GM12801 (cell line): Measurements from ENCODE around the gene GHR.

ENCODE experiments used
- TF ChIP-seq, protein P1 (sequence below): IDR thresholded peaks from one replicate; pipeline ENCODE4 v1.5.1; 2011; ENCODE audit warnings: control low read depth; ENCODE audit not compliant: insufficient read length; ENCODE audit errors: extremely low read depth

GHR gene

DNA sequence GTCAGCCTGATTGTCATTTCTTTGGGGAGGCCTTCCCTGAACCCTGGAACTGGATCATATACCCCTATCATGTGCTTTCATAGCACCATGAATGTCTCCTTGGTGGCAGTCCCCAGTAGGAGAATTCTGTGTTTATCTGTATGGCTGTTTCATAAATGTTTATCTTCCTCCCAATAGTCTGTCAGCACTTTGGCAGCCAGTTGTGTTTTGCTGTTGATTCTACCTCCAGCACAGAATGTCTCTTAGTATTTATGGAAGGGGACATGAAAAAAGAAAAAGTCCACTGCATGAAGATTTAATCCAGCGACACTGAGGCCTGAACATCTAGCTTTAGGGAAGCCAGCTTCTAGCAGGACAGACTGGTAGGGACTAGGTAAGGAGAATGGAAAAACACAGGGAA lies 38.3 kb downstream of the GHR start:
- TF ChIP-seq, protein P1, sequence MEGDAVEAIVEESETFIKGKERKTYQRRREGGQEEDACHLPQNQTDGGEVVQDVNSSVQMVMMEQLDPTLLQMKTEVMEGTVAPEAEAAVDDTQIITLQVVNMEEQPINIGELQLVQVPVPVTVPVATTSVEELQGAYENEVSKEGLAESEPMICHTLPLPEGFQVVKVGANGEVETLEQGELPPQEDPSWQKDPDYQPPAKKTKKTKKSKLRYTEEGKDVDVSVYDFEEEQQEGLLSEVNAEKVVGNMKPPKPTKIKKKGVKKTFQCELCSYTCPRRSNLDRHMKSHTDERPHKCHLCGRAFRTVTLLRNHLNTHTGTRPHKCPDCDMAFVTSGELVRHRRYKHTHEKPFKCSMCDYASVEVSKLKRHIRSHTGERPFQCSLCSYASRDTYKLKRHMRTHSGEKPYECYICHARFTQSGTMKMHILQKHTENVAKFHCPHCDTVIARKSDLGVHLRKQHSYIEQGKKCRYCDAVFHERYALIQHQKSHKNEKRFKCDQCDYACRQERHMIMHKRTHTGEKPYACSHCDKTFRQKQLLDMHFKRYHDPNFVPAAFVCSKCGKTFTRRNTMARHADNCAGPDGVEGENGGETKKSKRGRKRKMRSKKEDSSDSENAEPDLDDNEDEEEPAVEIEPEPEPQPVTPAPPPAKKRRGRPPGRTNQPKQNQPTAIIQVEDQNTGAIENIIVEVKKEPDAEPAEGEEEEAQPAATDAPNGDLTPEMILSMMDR: no peak

DNA sequence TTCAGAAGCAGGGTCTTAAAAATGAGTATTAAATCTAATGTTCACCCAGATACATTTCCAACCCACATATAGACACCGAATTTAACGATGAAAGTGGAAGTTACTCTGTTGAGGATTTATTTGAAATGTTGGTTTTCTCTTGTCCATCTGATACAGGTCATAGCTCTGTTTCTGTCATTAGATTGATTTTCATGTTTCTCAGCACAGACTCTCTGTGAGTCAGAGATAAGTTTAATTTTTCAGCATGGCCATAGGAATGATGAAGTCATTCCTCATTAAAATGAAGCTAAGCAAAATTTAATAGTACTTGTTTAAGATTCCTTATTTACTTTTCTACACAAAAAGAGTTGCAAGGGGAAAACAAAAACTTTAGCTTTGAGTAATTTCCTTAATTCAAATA lies 38.8 kb downstream of the GHR start:
- TF ChIP-seq, protein P1: no peak

DNA sequence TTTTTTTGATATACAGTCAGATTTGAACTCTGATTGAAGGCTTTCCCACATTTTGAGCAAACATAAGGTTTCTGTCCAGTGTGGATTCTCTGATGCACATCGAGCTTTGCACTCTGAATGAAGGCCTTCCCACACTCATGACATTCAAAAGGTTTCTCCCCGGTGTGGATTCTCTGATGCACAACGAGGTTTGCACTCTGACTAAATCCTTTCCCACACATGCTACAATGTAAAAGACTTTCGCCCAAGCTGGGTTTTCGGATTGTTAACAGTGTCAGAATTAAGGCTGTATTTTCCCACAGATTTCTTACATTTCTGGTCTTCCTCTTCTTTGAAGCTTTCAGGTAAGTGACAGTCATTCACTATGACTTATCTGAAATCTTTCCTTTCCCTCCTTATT lies 44.3 kb downstream of the GHR start:
- TF ChIP-seq, protein P1: no peak

DNA sequence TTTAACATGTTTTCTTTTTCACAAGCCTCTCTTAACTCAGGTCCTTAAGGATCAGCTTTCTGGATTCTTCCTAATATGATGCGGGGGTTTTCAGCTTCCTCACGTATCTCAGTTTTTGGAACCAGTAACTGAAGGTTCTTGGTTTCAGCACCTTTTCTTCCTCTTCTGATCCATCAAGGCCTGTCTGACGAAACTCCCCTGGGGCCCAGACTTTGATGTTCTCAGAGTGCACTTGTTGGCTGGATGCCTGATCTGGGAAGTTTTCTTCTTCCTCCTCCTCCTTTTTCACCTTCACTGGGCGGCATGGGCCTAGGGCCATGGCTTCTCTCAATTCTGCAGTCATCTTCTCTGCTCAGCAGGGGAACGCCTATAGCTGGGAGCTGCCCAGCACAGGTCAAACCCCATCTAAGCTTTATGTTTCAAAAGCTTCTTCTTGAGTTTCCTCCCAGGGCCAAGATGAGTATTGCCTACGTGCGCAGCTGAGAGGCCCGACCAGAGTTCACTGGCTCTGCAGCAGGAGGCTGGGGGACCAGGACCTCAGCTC lies 44.8 kb downstream of the GHR start:
- TF ChIP-seq, protein P1: no peak

DNA sequence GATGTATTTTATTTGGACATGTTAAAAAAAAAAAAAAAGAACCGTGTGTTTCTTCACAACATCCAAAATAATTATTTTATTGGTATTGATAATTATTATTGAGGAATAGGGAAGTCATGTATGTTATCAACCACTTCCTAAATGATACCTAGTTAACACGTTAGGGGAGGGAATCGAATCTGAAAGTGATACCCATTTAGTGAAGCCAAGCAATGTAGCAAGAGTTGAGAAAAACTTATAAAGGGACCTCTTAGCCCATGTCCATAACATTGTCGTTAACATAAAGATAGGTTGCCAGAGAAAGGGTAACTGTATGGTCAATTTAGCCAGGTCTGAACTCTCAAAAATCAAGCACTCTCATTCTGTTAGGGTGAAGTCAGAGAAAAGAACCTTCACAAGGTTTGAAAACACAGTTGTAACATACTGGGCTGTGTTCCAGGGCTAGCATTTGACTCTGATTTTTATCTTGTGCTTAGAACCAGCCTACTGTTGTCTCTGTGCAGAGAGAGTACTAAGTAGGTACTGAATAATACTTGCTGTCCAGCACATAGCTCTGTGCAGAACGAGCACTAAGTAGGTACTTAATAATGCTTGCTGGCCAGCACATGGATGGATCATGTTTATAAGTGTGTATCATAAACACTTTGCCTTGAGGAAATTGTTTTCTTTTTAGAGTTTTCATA lies 60.4 kb downstream of the GHR start:
- TF ChIP-seq, protein P1: no peak

DNA sequence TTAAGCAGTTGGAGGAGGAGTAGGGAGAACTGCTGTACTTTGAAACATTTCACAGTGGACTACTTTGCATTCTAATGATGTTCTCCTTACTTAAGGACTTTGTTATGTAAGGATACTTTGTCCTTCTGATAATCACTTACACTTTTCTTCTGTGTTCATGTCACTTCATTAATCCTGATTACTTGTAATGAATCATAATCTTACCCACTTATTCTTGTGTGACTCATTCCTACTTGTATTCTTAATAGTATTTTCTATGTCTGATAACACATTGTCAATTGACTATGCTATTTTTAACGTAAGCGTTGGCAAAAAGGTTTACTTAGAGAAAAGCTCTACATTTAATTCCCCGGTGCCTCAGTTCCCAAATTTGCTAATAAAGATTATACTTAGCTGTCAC lies 63.8 kb downstream of the GHR start:
- TF ChIP-seq, protein P1: no peak

DNA sequence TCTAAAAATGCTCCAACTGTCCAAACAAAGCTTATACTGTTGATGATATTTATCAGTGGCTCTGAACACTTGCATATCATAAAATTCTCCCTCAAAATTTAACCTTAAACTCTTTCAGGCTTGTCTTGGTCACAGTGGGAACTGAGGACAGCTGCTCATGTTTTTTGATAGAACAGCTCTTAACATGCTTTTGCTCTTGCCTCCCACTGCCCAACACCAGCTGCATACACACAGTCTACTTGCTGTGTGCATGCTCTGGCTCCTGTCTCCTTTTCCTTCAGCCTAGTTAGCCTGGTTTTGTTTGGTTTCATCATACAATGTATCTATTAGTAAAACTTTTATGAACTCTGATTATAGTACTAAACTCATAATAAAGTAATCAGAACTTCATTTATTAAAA lies 64.6 kb downstream of the GHR start:
- TF ChIP-seq, protein P1: no peak
